NCI-H526 (cell line): ENCODE measurements around the gene TTC6.

Experiments used
- DNase-seq, 2 experiments: peaks; one replicate each; lab custom pipeline; 2025; lab: John Stamatoyannopoulos, UW

TTC6 gene

DNA sequence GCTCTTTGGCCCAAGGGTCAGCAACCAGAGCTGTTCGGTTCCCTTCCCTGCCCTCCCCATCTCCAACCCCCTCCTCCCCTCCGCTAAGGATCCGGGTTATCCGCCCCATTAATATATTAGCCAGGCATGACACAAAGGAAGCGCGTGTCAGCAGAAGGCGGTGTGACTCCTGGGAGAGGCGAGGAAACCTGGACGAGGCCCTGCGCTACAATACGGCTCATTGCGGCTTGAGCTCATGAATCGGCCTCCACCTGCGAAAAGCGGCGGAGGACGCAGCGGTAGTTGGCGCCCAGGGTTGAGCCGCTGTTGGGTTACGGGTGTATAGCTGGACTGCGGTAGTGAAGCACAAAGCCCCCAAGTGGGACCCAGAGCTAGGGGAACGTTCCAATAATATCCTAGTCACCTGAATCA, 10.3 kb upstream of the TTC6 start:
- DNase-seq: no peak

DNA sequence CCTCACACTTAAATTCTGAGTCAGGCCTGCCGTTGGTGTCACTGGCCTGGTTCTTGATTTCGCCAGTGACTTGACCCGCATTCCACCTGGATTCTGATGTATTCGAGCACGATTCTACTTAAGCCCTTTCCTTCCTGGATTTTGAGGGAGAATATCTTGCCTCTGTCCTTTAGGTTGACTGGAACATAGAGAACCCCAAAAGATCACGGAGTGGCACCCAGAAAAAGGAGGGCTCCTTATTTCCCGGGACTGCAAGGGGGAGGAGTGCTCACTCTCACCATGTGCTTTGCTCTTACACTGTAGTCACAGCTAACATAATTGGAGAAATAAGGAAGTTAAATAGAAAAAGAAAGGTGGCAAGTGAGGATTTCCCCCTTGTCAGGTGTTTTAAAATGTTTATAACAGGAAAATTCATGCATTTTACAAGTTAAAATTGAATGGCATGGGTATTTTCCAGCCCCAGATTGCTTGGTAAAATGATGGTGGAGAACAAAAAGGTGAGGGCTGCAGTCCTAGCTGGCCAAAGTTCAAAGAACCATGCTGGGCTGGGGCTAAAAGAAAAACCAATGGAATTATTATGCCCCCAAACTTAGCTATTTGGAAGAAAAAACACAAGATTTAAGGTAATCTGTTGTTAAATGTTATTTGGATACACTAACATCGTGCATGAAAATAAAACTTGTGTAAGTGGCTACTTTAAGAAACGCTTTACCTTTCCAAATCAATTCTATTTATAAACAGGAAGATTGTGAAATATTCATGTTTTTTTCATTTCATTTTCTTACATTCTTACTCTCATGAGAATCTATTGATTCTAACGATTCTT, 9.2 kb upstream of the TTC6 start:
- DNase-seq: no peak

DNA sequence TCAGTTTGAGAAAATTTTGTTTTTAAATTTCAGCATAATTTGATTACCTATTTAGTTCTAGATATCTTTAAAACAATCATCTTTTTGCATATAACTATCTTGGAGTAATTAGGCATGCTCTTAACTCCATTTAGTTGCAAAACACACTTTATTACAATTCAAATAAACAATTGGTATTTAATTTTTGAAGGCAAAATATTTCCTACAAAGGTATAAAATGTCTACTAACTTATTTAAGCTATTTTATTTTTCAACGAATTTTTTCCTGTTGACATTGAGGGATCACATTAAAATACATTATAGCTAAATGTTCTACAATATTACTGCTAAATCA, 8.7 kb upstream of the TTC6 start:
- DNase-seq: no peak

DNA sequence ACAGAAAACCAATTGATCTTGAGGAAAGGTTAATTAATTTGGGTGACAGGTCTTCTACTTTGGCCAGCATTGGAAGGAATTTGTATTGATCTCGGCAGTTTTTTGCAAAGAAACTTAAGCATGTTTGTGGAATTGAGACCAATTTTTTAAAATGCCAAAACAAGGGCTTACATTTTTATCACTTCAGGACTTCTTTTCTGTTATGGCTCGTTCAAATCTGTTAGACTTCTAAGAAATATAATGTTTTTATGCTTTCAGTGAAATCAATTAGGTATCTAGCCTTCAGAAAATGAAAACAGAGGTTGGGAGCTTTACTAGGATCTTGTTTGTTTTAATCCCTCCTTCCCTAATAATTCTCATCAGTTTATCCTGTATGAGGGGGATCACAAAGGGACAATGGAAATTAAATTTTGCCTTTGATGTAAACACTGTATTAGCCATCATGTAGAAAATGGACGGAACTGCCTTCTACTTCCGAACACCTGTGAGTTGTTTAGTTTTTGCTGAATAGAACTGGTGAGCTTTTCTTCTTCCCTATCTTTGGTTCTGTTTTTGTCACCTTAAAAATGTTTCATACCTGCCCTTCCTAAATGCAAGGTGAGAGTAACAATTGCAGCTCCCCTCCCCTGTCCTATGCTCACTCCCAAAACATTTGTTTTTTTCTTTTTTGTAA, 8.2 kb upstream of the TTC6 start:
- DNase-seq: no peak

DNA sequence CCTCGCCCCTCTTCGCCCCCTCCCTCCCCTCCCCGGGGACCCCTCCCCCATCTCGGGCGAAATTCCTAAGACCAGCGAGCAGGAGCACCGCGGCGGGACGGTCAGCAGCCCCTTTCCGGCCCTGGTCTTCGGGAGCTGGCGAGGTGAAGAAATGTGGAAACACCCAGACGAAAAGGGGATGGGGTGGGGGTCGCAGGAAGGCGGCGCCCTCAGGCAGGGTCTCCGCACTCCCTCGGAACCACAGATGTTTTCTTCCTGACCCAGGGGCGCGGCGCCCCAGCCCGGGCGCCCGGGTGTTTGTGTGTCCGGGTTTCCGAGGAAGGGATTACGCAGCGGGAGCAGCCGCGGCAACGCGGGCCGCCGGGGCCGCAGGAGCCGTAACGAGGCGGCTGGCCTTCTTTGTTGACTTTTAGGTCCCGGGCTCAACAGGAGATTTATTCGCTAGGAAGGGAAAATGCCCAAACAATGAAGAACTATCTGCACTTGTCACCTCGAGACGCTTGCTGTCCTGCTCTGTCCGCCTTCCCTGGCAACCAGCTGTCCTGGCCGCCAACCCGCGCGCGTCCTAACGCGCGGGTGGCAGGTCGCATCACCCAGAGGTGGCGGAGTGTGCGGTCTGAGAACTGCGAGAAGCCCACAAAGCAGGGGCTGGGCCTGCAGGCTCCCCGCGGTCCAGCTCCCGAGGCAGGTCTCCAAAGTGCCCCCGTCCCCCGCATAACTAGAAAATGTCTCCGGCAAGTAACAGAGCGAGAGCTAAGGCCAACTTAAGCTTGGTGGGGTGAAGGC, 7.4 kb upstream of the TTC6 start:
- peak in 1 of 2 experiments; percentile 62 for DNase-seq

DNA sequence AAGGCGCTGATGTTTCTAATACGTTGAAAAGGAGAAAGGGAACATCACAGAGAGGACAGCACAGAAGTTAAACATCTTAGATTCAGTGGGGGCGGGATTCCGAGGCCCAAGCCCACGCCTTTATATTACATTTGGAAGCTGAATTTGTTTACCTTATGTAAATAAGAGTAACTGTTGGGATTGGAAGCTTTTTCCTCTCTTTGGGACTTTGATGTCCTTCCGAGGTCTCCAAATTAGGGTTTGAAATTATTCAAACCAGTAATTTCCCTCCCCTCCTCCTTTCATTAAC, 6.8 kb upstream of the TTC6 start:
- DNase-seq: peak; percentile 23 to 66

DNA sequence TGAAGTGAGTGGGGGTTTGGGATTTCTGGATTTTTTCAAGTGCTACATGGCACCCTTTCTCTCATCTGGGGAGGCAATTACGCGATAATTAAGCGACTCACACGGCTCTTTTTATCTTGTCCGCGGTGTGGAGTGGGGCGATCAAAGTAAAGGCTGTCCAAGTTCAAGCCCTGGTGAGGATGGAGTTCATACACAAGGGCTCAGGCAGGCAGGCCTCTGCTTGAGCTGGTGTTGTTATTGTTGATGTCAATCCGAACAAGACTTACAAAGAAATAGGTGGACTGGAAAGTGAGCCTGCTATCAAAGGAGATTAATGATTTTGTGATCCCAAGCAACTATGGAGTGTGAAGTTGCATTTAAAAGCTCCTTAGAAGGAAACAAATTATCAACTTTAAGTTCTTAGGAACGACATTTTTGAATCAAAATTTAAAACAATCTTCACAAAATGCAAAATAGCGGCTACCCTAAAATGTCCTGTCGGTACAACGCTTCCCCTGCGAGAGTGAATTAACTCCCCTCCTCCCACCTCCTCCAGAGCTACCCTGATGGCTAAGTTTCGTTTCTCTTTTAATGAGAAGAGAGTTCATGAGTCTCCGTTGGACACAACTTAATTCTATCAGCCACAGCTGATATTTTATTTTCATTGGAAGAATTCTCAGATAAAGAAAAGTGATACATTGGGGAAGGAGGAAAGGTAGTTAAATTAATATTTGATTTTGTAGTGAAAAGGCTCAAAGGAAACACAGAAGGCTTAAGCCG, 6.3 kb upstream of the TTC6 start:
- DNase-seq: peak in 1 of 2 experiments; percentile 66

DNA sequence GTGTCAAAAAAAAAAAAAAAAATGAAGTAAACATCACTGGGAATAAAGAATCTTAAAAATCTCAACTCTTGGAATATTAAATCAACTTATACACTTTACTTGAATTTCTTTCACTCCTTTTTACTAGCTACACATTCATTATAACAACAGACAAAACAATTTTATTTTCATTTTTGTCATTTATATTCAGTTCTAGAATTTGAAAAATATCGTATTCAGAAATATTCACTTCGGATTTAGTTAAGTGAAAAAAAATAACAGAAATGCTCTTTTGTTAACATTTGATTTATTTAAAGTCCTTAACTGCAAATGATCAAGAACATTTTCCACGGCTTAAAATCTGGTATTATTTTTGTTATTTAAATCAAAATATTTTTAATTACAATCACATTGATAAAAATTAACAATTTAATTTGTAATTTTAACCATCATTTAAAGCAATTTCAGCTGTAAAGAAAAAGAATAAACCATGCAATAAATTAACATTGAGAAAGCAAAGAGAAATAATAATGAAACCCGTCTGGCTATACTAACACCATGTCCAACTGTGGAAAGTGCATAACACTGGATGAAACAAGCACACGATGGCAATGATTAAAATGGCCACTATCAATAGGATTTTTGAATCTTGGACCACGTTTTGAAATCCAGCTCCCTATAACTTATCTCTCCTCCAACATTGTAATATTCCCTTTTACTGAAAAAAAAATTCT, 5.6 kb upstream of the TTC6 start:
- DNase-seq: peak in 1 of 2 experiments; percentile 49

DNA sequence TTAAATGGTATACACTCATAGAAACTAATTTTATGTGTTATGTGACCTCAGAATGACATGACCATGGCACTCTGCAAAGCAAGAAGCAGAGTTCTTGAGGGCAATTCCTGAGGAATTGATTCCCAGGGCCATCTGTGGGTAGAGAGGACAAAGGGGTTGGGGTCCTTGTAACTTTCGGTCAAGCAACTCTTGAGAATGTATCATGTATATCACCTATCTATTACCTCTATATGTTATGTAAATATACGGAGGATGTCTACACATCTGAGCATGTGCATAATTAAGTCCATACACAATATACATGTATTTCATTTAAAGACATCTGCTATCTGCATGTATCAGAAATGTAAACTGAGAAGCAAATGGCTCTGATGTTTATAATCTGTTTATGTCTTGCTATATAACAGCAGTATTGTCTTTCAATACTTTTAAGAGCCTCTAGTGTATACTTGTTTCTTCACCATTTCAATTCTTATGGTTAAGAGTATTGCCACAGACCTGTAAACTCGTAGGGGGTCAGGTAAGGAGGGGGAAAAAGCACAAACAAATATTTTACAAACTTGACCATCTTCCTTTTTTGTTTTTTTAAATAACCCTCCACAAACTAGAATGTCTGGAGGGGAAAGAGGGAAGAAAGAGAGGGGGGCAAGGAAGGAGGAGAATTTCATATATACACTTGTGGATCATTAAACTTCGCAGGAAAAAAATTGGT, 4.8 kb upstream of the TTC6 start:
- peak; percentile 11 to 49 for DNase-seq

DNA sequence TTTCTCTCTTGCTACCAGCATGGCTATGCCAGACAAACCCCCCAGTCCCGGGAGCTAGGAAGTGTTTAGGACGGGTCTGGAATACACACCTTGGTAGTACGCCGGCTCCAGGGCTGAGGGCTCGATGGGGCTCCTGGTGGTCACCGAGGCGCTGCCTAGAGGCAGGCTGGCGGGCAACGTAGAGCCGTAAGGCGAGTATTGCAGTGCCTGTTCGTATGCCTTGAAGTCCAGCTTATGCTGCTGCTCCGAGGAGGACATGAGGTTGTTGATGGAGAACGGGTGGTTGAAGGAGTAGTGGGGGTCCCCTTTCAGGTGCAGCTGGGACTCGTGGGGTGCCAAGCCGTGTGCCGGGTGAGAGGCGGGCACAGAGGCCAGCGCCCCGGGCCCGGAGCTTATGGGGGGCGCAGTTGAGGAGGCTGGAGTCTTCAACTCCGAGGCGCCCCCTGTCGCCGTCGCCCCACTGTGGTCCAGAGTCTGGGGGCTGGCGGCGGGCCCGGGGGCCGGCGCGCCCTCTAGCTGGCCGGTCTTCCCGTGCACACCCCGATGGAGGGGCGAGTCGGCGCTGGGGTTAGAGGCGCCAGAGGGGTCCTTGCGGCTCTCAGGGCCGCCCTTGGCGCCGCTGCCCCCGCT, 4.0 kb upstream of the TTC6 start:
- DNase-seq: peak; percentile 64 to 80

DNA sequence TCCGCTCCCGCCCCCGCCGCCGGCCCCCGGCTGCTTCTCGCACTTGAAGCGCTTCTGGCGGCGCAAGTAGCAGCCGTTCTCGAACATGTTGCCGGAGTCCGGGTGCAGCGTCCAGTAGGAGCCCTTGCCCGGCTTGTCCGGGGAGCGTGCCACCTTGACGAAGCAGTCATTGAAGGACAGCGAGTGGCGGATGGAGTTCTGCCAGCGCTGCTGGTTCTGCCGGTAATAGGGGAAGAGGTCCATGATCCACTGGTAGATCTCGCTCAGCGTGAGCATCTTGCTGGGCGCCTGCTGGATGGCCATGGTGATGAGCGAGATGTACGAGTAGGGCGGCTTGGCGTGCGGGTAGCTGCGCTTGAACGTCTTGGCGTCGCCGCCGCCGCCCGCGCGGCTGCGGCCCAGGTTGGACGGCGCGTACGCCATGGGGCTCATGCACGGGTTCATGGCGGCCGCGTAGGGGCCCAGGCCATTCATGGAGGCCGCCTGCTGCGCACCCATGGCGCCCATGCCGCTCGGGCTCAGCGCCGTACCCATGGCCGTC, 3.4 kb upstream of the TTC6 start:
- DNase-seq: peak; percentile 64 to 78

DNA sequence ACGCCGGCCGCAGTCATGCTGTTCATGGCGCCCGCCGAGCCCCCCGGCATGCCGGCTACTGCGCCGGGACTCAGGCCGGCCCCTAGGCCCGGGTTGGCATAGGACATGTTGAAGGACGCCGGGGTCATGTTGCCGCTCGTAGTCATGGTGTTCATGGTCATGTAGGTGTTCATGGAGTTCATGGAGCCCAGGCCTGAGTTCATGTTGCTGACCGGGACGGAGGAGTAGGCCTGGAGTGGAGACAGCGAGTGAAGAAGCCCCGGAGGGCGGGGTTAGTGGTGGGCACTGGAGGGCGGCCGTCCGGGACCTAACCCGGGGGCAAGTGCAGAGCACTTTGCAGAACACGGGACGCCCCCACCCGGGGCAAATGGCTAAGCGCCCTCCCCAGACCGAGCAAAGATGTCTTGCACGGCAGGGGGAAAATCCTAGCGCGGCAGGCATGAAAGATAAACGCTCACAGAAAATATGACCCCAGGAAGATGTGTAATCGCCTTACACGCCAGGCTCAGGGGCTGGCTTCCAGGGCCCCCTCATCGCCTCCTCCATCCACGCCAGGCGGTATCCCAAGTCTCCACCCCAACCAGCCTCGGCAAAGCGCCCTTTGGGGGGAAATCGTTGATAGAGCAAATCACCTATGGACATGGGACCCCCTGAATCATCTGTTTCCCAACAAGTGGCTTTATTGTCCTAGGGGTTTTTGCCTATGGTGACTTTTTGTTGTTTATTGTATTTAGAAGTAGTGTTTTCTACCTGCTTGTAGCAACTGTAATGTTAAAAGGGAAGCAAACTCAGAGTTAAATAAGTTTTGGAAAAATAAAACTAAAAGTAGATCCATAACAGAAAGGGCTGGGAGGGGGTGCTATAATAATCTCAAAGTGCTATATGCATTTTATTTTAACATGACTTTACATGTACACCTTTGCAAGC, 2.7 kb upstream of the TTC6 start:
- DNase-seq: peak; percentile 31 to 78

DNA sequence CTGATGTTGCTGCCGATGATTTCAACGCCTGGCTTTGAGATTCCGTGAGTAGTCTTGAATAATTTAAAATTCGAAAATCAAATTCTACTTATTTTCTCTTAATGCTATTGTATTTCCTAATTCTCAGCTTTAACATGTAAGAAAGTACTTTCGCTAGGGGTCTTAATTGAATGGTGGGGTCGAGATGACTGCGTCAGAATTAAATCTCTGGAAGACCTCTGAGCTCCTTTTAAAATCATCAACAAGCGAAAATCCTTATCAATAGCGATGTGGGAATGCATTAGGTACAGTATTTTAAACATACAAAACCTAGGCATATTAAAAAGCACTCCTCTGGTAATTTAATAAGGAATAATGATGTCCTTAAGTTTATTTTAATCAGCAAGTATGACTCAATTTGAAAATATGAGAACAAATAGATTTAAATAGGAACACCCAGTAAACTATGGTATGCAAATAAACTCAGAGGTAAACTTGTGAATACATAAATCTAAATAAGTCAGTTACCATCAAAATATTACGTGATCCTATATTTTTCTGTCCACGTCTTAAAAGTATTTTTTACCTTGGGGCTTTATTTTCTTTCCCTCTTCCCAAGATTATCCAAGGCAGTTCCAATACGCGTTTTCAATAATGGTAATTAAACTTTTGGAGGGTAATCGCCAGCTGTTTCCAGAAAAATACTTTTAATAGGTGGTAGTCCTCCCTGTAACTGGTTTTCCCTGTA, 1.8 kb upstream of the TTC6 start:
- peak in 1 of 2 experiments; percentile 47 for DNase-seq

DNA sequence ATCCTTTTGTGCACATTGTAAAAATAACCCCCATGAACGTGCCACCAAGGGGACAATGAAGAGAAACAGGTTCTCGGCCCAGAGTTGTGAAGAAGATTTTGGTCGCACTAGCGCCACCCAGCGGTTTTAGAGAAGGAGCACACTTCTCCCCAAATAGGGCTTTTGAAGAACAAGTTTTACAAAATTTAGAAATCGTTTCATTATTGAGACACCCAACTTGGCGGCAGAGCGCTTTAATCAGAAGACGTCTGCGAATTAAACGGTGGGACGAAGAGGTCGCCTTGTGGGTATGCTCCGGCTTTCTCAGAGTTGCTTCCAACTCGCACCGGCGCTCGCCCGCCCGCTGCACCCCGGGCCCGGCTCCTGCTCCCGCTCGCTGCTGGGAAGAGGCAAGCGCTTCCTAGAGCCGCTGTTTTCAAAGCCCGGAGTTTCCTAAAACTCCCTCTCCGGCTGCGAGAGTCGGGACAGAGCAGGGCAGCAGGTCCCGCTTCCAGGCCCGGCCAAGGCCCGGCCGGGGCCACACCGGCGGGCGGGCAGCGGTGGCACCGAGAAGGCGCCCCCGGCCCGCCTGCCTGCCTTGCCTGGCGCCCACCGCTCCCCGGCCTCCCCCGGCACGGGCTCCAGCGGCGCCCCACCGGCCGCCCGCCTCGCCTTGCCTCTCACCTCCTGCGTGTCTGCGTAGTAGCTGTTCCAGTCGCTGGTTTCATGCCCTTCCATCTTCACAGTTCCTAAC, 1.0 kb upstream of the TTC6 start:
- peak; percentile 94 to 96 for DNase-seq

DNA sequence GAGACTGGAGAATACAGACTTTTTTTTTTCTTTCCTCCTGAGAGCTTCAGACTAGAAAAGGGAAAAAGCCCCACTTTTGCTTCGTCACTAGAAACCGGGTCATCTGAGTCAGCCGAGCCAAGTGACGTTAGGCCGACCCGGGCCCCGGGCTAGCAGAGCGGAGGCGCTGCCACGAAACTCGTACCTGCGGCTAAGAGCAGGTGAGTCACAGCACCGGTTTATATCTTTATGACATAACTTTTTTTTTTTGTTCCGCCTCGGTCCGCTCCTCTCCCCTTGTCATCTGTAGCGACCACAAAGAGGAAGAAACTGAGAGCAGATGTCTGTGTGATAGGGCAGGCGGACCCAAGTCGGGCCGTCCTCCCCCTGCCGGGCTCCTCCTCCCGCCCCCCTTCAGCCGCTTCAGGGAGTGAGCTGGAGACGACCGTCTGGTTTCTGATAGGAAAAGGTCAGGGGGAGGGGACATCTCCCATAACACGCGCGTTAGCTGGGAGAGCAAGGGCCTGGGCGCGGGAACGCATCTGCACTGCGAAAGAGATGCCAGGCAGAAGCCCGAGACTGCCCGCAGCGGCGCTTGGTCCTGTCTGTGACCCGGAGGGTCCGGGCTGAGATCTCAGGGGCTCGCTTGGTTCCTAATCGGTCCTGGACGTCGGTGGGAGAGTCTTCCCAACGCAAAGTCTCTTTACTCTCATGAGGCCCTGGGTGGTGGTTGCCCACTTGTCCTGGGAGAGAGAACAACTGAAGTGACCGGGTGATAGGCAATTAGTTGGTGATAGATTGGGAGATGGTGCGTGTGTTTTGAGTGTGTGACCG, 586 bp downstream of the TTC6 start:
- peak; percentile 95 to 98 for DNase-seq

DNA sequence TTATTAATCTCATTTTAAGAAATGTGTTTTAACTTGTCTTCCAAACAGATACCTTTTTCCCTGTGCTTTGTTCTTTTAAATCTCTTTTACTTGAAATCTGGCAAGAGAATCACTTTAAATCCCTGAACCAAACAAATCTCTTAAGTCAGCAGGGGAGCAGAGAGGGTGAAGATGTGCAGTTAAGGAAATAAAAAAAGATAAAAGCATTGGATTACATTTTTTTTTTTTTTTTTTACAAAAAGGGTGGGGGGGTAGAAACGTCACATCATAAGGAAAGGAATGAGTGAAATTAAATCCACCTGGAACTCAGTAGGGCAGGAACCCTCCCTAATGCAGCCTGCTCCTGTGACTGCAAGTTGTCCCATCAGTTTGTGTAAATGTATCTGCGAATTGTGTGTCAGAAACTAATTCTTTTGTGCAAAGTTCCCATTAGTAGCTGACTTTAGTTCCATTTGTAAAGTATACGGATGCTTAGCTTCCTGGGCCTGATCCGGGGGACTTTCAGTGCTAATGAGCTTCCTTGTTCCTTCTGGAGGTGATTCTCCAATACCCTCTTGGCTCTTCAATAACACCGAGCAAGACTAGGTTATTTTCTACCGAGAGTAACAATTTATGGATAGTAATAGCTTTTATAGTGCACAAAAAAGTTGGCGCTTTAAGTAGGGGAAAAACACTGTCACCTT, 1.5 kb downstream of the TTC6 start:
- peak in 1 of 2 experiments; percentile 36 for DNase-seq
